Measurements from ENCODE around the gene TSEN2.

TSEN2 gene

GRCh38 chr3:12483410-12483809 is 870 bp upstream of the TSEN2 start:
- H3K27me3 ChIP-seq (ENCODE audit: control insufficient read depth in 2 of 2, insufficient read depth in 2 of 2, low read length in 2 of 2), result no peaks in the 10 kb centered on the region
- peaks cover 0 to 5% of the 10 kb centered on the region in 2 donors for H3K36me3 ChIP-seq (ENCODE audit: control insufficient read depth in 2 of 2, insufficient read depth in 2 of 2, low read length in 2 of 2)
- H3K9me3 ChIP-seq (ENCODE audit: control insufficient read depth in 2 of 2, low read length in 2 of 2), result no peaks in the 10 kb centered on the region
- H3K4me1 ChIP-seq (ENCODE audit: control insufficient read depth in 2 of 2, insufficient read depth in 2 of 2, low read length in 2 of 2), result peaks cover 25 to 41% of the 10 kb centered on the region in 2 donors
- peak overlapping the region; percentile 73 to 82 for H3K27ac ChIP-seq (ENCODE audit: low read depth in 2 of 2, low read length in 2 of 2)
- H3K4me3 ChIP-seq (ENCODE audit: low read length in 2 of 2), result peak overlapping the region; percentile 67 to 89
- H3K9ac ChIP-seq (ENCODE audit: low read depth in 1 of 2, low read length in 2 of 2), result peak overlapping the region; percentile 66 to 83

GRCh38 chr3:12483872-12484197 is 445 bp upstream of the TSEN2 start:
- H3K9me3 ChIP-seq (ENCODE audit: control insufficient read depth in 2 of 2, low read length in 2 of 2), result no peaks in the 10 kb centered on the region
- peak overlapping the region; percentile 73 to 82 for H3K27ac ChIP-seq (ENCODE audit: low read depth in 2 of 2, low read length in 2 of 2)
- H3K27me3 ChIP-seq (ENCODE audit: control insufficient read depth in 2 of 2, insufficient read depth in 2 of 2, low read length in 2 of 2), result no peaks in the 10 kb centered on the region
- H3K4me3 ChIP-seq (ENCODE audit: low read length in 2 of 2), result peak overlapping the region; percentile 67 to 89
- peak overlapping the region; percentile 66 to 83 for H3K9ac ChIP-seq (ENCODE audit: low read depth in 1 of 2, low read length in 2 of 2)
- peaks cover 26 to 41% of the 10 kb centered on the region in 2 donors for H3K4me1 ChIP-seq (ENCODE audit: control insufficient read depth in 2 of 2, insufficient read depth in 2 of 2, low read length in 2 of 2)
- H3K36me3 ChIP-seq (ENCODE audit: control insufficient read depth in 2 of 2, insufficient read depth in 2 of 2, low read length in 2 of 2), result peaks cover 0 to 5% of the 10 kb centered on the region in 2 donors

- peak overlapping the region; percentile 66 to 74 for H3K9ac ChIP-seq (ENCODE audit: low read depth in 1 of 2, low read length in 2 of 2)
- peak overlapping the region in 1 of 2 donors; percentile 69 for H3K27ac ChIP-seq (ENCODE audit: low read depth in 2 of 2, low read length in 2 of 2)
Measured at GRCh38 chr3:12484983-12485327, 675 bp downstream of the TSEN2 start.

GRCh38 chr3:12486001-12486400 is 1.7 kb downstream of the TSEN2 start:
- H3K4me3 ChIP-seq (ENCODE audit: low read length in 2 of 2), result peak overlapping the region in 1 of 2 donors; percentile 14
- peaks cover 24% of the 10 kb centered on the region in 2 donors for H3K4me1 ChIP-seq (ENCODE audit: control insufficient read depth in 2 of 2, insufficient read depth in 2 of 2, low read length in 2 of 2)
- peaks cover 7 to 10% of the 10 kb centered on the region in 2 donors for H3K36me3 ChIP-seq (ENCODE audit: control insufficient read depth in 2 of 2, insufficient read depth in 2 of 2, low read length in 2 of 2)
- H3K9me3 ChIP-seq (ENCODE audit: control insufficient read depth in 2 of 2, low read length in 2 of 2), result no peaks in the 10 kb centered on the region
- no peaks in the 10 kb centered on the region for H3K27me3 ChIP-seq (ENCODE audit: control insufficient read depth in 2 of 2, insufficient read depth in 2 of 2, low read length in 2 of 2)
- no peak overlapping the region for H3K27ac ChIP-seq (ENCODE audit: low read depth in 2 of 2, low read length in 2 of 2)
- H3K9ac ChIP-seq (ENCODE audit: low read depth in 1 of 2, low read length in 2 of 2), result no peak overlapping the region

More at GRCh38 chr3:12484983-12485327, 675 bp downstream of the TSEN2 start:
- Histone ChIP-seq H3K4me3 (ENCODE audit: low read length in 2 of 2) (peak overlapping the region; percentile 82 to 89), H3K9me3 (ENCODE audit: control insufficient read depth in 2 of 2, low read length in 2 of 2) (no peaks in the 10 kb centered on the region), H3K4me1 (ENCODE audit: control insufficient read depth in 2 of 2, insufficient read depth in 2 of 2, low read length in 2 of 2) (peaks cover 28 to 34% of the 10 kb centered on the region in 2 donors), H3K36me3 (ENCODE audit: control insufficient read depth in 2 of 2, insufficient read depth in 2 of 2, low read length in 2 of 2) (peaks cover 3 to 5% of the 10 kb centered on the region in 2 donors), H3K27me3 (ENCODE audit: control insufficient read depth in 2 of 2, insufficient read depth in 2 of 2, low read length in 2 of 2) (no peaks in the 10 kb centered on the region)

- Histone ChIP-seq H3K9ac (ENCODE audit: low read depth in 1 of 2, low read length in 2 of 2) (no peak overlapping the region), H3K4me1 (ENCODE audit: control insufficient read depth in 2 of 2, insufficient read depth in 2 of 2, low read length in 2 of 2) (peaks cover 17 to 20% of the 10 kb centered on the region in 2 donors), H3K27ac (ENCODE audit: low read depth in 2 of 2, low read length in 2 of 2) (no peak overlapping the region), H3K36me3 (ENCODE audit: control insufficient read depth in 2 of 2, insufficient read depth in 2 of 2, low read length in 2 of 2) (peaks cover 10 to 12% of the 10 kb centered on the region in 2 donors), H3K4me3 (ENCODE audit: low read length in 2 of 2) (no peak overlapping the region), H3K9me3 (ENCODE audit: control insufficient read depth in 2 of 2, low read length in 2 of 2) (no peaks in the 10 kb centered on the region), H3K27me3 (ENCODE audit: control insufficient read depth in 2 of 2, insufficient read depth in 2 of 2, low read length in 2 of 2) (no peaks in the 10 kb centered on the region)
Measured at GRCh38 chr3:12486916-12487315, 2.6 kb downstream of the TSEN2 start.

GRCh38 chr3:12487336-12487735 is 3.1 kb downstream of the TSEN2 start:
- Histone ChIP-seq H3K27me3 (ENCODE audit: control insufficient read depth in 2 of 2, insufficient read depth in 2 of 2, low read length in 2 of 2) (no peaks in the 10 kb centered on the region), H3K36me3 (ENCODE audit: control insufficient read depth in 2 of 2, insufficient read depth in 2 of 2, low read length in 2 of 2) (peaks cover 10 to 16% of the 10 kb centered on the region in 2 donors), H3K9ac (ENCODE audit: low read depth in 1 of 2, low read length in 2 of 2) (no peak overlapping the region), H3K4me1 (ENCODE audit: control insufficient read depth in 2 of 2, insufficient read depth in 2 of 2, low read length in 2 of 2) (peaks cover 17 to 20% of the 10 kb centered on the region in 2 donors), H3K27ac (ENCODE audit: low read depth in 2 of 2, low read length in 2 of 2) (no peak overlapping the region), H3K4me3 (ENCODE audit: low read length in 2 of 2) (no peak overlapping the region), H3K9me3 (ENCODE audit: control insufficient read depth in 2 of 2, low read length in 2 of 2) (no peaks in the 10 kb centered on the region)

GRCh38 chr3:12487786-12488185 is 3.5 kb downstream of the TSEN2 start:
- peaks cover 17 to 20% of the 10 kb centered on the region in 2 donors for H3K4me1 ChIP-seq (ENCODE audit: control insufficient read depth in 2 of 2, insufficient read depth in 2 of 2, low read length in 2 of 2)

GRCh38 chr3:12489368-12489767 is 5.1 kb downstream of the TSEN2 start:
- no peaks in the 10 kb centered on the region for H3K27me3 ChIP-seq (ENCODE audit: control insufficient read depth in 2 of 2, insufficient read depth in 2 of 2, low read length in 2 of 2)
- H3K27ac ChIP-seq (ENCODE audit: low read depth in 2 of 2, low read length in 2 of 2), result no peak overlapping the region
- no peak overlapping the region for H3K4me3 ChIP-seq (ENCODE audit: low read length in 2 of 2)
- peaks cover 7 to 11% of the 10 kb centered on the region in 2 donors for H3K4me1 ChIP-seq (ENCODE audit: control insufficient read depth in 2 of 2, insufficient read depth in 2 of 2, low read length in 2 of 2)
- peaks cover 17 to 18% of the 10 kb centered on the region in 2 donors for H3K36me3 ChIP-seq (ENCODE audit: control insufficient read depth in 2 of 2, insufficient read depth in 2 of 2, low read length in 2 of 2)
- no peak overlapping the region for H3K9ac ChIP-seq (ENCODE audit: low read depth in 1 of 2, low read length in 2 of 2)
- H3K9me3 ChIP-seq (ENCODE audit: control insufficient read depth in 2 of 2, low read length in 2 of 2), result no peaks in the 10 kb centered on the region

More at GRCh38 chr3:12487786-12488185, 3.5 kb downstream of the TSEN2 start:
- H3K4me3 ChIP-seq (ENCODE audit: low read length in 2 of 2), result no peak overlapping the region
- H3K9me3 ChIP-seq (ENCODE audit: control insufficient read depth in 2 of 2, low read length in 2 of 2), result no peaks in the 10 kb centered on the region
- H3K27ac ChIP-seq (ENCODE audit: low read depth in 2 of 2, low read length in 2 of 2), result no peak overlapping the region
- H3K36me3 ChIP-seq (ENCODE audit: control insufficient read depth in 2 of 2, insufficient read depth in 2 of 2, low read length in 2 of 2), result peaks cover 10 to 18% of the 10 kb centered on the region in 2 donors
- no peaks in the 10 kb centered on the region for H3K27me3 ChIP-seq (ENCODE audit: control insufficient read depth in 2 of 2, insufficient read depth in 2 of 2, low read length in 2 of 2)
- H3K9ac ChIP-seq (ENCODE audit: low read depth in 1 of 2, low read length in 2 of 2), result no peak overlapping the region

- H3K27me3 ChIP-seq (ENCODE audit: control insufficient read depth in 2 of 2, insufficient read depth in 2 of 2, low read length in 2 of 2), result no peaks in the 10 kb centered on the region
- H3K9ac ChIP-seq (ENCODE audit: low read depth in 1 of 2, low read length in 2 of 2), result no peak overlapping the region
- no peak overlapping the region for H3K4me3 ChIP-seq (ENCODE audit: low read length in 2 of 2)
- no peak overlapping the region for H3K27ac ChIP-seq (ENCODE audit: low read depth in 2 of 2, low read length in 2 of 2)
- H3K9me3 ChIP-seq (ENCODE audit: control insufficient read depth in 2 of 2, low read length in 2 of 2), result no peaks in the 10 kb centered on the region
- H3K36me3 ChIP-seq (ENCODE audit: control insufficient read depth in 2 of 2, insufficient read depth in 2 of 2, low read length in 2 of 2), result peaks cover 18 to 20% of the 10 kb centered on the region in 2 donors
- peaks cover 4 to 10% of the 10 kb centered on the region in 2 donors for H3K4me1 ChIP-seq (ENCODE audit: control insufficient read depth in 2 of 2, insufficient read depth in 2 of 2, low read length in 2 of 2)
Measured at GRCh38 chr3:12489832-12490231, 5.6 kb downstream of the TSEN2 start.

- peaks cover 20 to 23% of the 10 kb centered on the region in 2 donors for H3K36me3 ChIP-seq (ENCODE audit: control insufficient read depth in 2 of 2, insufficient read depth in 2 of 2, low read length in 2 of 2)
- H3K4me3 ChIP-seq (ENCODE audit: low read length in 2 of 2), result no peak overlapping the region
- H3K27me3 ChIP-seq (ENCODE audit: control insufficient read depth in 2 of 2, insufficient read depth in 2 of 2, low read length in 2 of 2), result no peaks in the 10 kb centered on the region
- H3K4me1 ChIP-seq (ENCODE audit: control insufficient read depth in 2 of 2, insufficient read depth in 2 of 2, low read length in 2 of 2), result peaks cover 0 to 4% of the 10 kb centered on the region in 2 donors
- no peak overlapping the region for H3K9ac ChIP-seq (ENCODE audit: low read depth in 1 of 2, low read length in 2 of 2)
- no peak overlapping the region for H3K27ac ChIP-seq (ENCODE audit: low read depth in 2 of 2, low read length in 2 of 2)
- no peaks in the 10 kb centered on the region for H3K9me3 ChIP-seq (ENCODE audit: control insufficient read depth in 2 of 2, low read length in 2 of 2)
Measured at GRCh38 chr3:12490547-12490946, 6.3 kb downstream of the TSEN2 start.

Measured in mucosa of rectum (tissue), 2 donors.